HepG2 (cell line): ENCODE measurements around the gene MAML1. TPM values are rescaled to one million over a fixed set of nuclear protein-coding genes. Genes with fewer than 3 reads are reported as not detected.
A peak's percentile ranks its signal among the peaks of the same experiment; 100 is the strongest.

Experiments used
- ATAC-seq: fragments of 200-7000 bp; cut with Tn5 transposase; 3 replicates; pipeline ENCODE4 v1.9.1; 2020; ENCODE audit warnings: mild to moderate bottlenecking, moderate library complexity
- BruUV-seq: library from RNA; stranded (reverse); fragments of 400-500 nt; replicated peaks from 2 replicates; lab custom pipeline; 2021; lab: Mats Ljungman, UMichigan
- CTCF ChIA-PET: fragments of 300-600 bp; formaldehyde crosslinking; extraction: SDS; loops from one replicate; lab custom pipeline; 2021; ENCODE audit warnings: low total read pairs, inconsistent platforms, low intra/inter-chr PET ratio; lab: Yijun Ruan, JAX
- POLR2A ChIA-PET: fragments of 350-600 bp; sonication (Branson Sonifier 250); formaldehyde crosslinking; loops from one replicate; lab custom pipeline; 2020; ENCODE audit warnings: antibody characterized with exemption, inconsistent platforms; lab: Yijun Ruan, JAX
- DNase-seq: peaks from one replicate; pipeline ENCODE4 v3.0.0-alpha.2; 2015; ENCODE audit warnings: low spot score
- FAIRE-seq: peaks from 3 replicates; lab custom pipeline; 2011; peaks lifted over from hg19 to GRCh38; lab: Jason Lieb, UNC
- H2AFZ ChIP-seq: one replicate; pipeline ENCODE4 v1.6.1; 2011; ENCODE audit warnings: low read length, inconsistent platforms
- H3K27ac ChIP-seq: fragments of 300-600 bp; 3 replicates; pipeline ENCODE4 v1.8.0; 2011; ENCODE audit warnings: mixed run types, mild to moderate bottlenecking, mixed read lengths, low read length, inconsistent platforms; ENCODE audit not compliant: insufficient read depth; ENCODE audit errors: extremely low read length
- H3K27me3 ChIP-seq, 2 experiments: fragments of 200-600 bp in 1 of 2; 2 replicates in 1 of 2; 3 replicates in 1 of 2; pipeline versions ENCODE4 v1.6.0 to v1.8.0; 2011; ENCODE audit warnings: low read length in 2 of 2, mild to moderate bottlenecking in 2 of 2, moderate library complexity in 2 of 2, inconsistent platforms in 1 of 2; ENCODE audit not compliant: insufficient read depth in 2 of 2, control insufficient read depth in 1 of 2
- H3K36me3 ChIP-seq, 2 experiments: fragments of 200-600 bp in 1 of 2; replicated peaks in 1 of 2; 2 replicates in 1 of 2; 3 replicates in 1 of 2; pipeline versions ENCODE4 v1.5.1 to v1.8.0; 2011; ENCODE audit warnings: low read length in 2 of 2, inconsistent platforms in 1 of 2; ENCODE audit not compliant: insufficient read depth in 2 of 2, control insufficient read depth in 1 of 2
- H3K4me1 ChIP-seq: 2 replicates; pipeline ENCODE4 v1.5.1; 2012; ENCODE audit warnings: low read length, inconsistent platforms; ENCODE audit not compliant: insufficient read depth
- H3K4me2 ChIP-seq: 2 replicates; pipeline ENCODE4 v1.6.0; 2011; ENCODE audit warnings: low read depth, low read length, inconsistent platforms
- H3K4me3 ChIP-seq, 3 experiments: fragments of 200-600 bp in 1 of 3; sonication (generic), shearing (Covaris generic) in 1 of 3; replicated peaks in 1 of 3; 2 replicates each; pipeline ENCODE4 v1.5.1; 2011 to 2016; ENCODE audit warnings: low read length in 3 of 3, inconsistent platforms in 2 of 3, low read depth in 2 of 3, mild to moderate bottlenecking in 2 of 3, control low read depth in 1 of 3, mixed read lengths in 1 of 3; ENCODE audit not compliant: insufficient read depth in 1 of 3
- H3K79me2 ChIP-seq: one replicate; pipeline ENCODE4 v1.6.1; 2011; ENCODE audit warnings: low read length, inconsistent platforms; ENCODE audit not compliant: insufficient read depth
- H3K9ac ChIP-seq: 2 replicates; pipeline ENCODE4 v1.6.0; 2011; ENCODE audit warnings: mild to moderate bottlenecking, low read depth, low read length, inconsistent platforms; ENCODE audit not compliant: insufficient read depth
- H3K9me3 ChIP-seq: 2 replicates; pipeline ENCODE4 v1.5.1; 2012; ENCODE audit warnings: mild to moderate bottlenecking, low read length
- H4K20me1 ChIP-seq: 2 replicates; pipeline ENCODE4 v1.6.0; 2011; ENCODE audit warnings: inconsistent platforms, mild to moderate bottlenecking, low read length, moderate library complexity; ENCODE audit not compliant: insufficient read depth
- ATRX ChIP-seq: sonication (generic); formaldehyde crosslinking; IDR thresholded peaks from 2 replicates; pipeline ENCODE4 v1.4.0; 2020; ENCODE audit warnings: missing genetic modification reagents, borderline replicate concordance
- CHCHD3 ChIP-seq: sonication (generic); formaldehyde crosslinking; IDR thresholded peaks from 2 replicates; pipeline ENCODE4 v1.8.0; 2022; ENCODE audit warnings: mild to moderate bottlenecking, missing genetic modification reagents, moderate library complexity
- ERF ChIP-seq: IDR thresholded peaks from 2 replicates; pipeline ENCODE4 v1.6.1; 2018; ENCODE audit warnings: missing biosample characterization, missing genetic modification reagents
- PBX2 ChIP-seq: IDR thresholded peaks from 2 replicates; pipeline ENCODE4 v1.6.1; 2016; ENCODE audit warnings: control low read depth
- POLR2A ChIP-seq, 2 experiments: IDR thresholded peaks; 2 replicates each; pipeline ENCODE4 v1.6.1; 2011; ENCODE audit warnings: low read depth in 2 of 2, low read length in 2 of 2, mild to moderate bottlenecking in 1 of 2, moderate library complexity in 1 of 2; ENCODE audit not compliant: insufficient read depth in 1 of 2
- POLR2AphosphoS5 ChIP-seq: IDR thresholded peaks from 2 replicates; pipeline ENCODE4 v1.6.1; 2012; ENCODE audit warnings: low read depth, low read length
- POLR2G ChIP-seq: fragments of 200-400 bp; formaldehyde crosslinking; IDR thresholded peaks from 2 replicates; pipeline ENCODE4 v1.6.1; 2018; ENCODE audit warnings: mild to moderate bottlenecking, low read depth, low read length, moderate library complexity
- RBAK ChIP-seq: sonication (generic); formaldehyde crosslinking; IDR thresholded peaks from 2 replicates; pipeline ENCODE4 v1.5.1; 2020; ENCODE audit warnings: mild to moderate bottlenecking, missing genetic modification reagents
- SAFB2 ChIP-seq: sonication (generic); formaldehyde crosslinking; IDR thresholded peaks from 2 replicates; pipeline ENCODE4 v1.5.1; 2020; ENCODE audit warnings: missing genetic modification reagents, low read depth, mild to moderate bottlenecking, borderline replicate concordance
- U2AF2 ChIP-seq: fragments of 200-400 bp; formaldehyde crosslinking; IDR thresholded peaks from 2 replicates; pipeline ENCODE4 v1.6.1; 2017; ENCODE audit warnings: low read depth, mild to moderate bottlenecking, low read length
- ZBTB34 ChIP-seq: sonication (generic); formaldehyde crosslinking; IDR thresholded peaks from 2 replicates; pipeline ENCODE4 v1.8.0; 2022; ENCODE audit warnings: mild to moderate bottlenecking, missing genetic modification reagents
- ZNF572 ChIP-seq: sonication (generic); formaldehyde crosslinking; IDR thresholded peaks from 2 replicates; pipeline ENCODE4 v1.5.1; 2020; ENCODE audit warnings: mild to moderate bottlenecking, missing genetic modification reagents
- WGBS: methylation state at CpG from one replicate; pipeline ENCODE4 v1.1.6; 2017; ENCODE audit warnings: low lambda C conversion rate; 5-methylcytosine and 5-hydroxymethylcytosine counted together
- in situ Hi-C: cut with HindIII; loops from 2 replicates; pipeline ENCODE4 v1.10.0; 2017; ENCODE audit warnings: low pct_unique_long_range_greater_than_20kb; ENCODE audit not compliant: extremely low pct_ligation_motif_present
- intact Hi-C: fragments of 100-400 bp; cut with micrococcal nuclease; formaldehyde crosslinking; loops from one replicate; pipeline ENCODE4 v1.10.0; 2022; ENCODE audit not compliant: unreplicated experiment
- polyA plus RNA-seq, 8 experiments: library from polyadenylated mRNA; depleted of rRNA in 3 of 8; stranded (reverse) in 7 of 8; unstranded in 1 of 8; fragments of >200 nt; fragmentation: Illumina TruSeq in 4 of 8; extraction: Trizol in 4 of 8; gene quantifications; 2 replicates each; pipeline versions ENCODE4 v1.2.1 to v1.2.3, GENCODE V29; 2011 to 2016; ENCODE audit warnings: low read depth in 4 of 8, missing spikeins in 1 of 8, mixed read lengths in 1 of 8; ENCODE audit not compliant: insufficient read depth in 1 of 8
- total RNA-seq, 5 experiments: library from RNA; depleted of rRNA; stranded (reverse); fragments of >200 nt; fragmentation: Illumina TruSeq; extraction: Trizol; gene quantifications; 2 replicates each; pipeline ENCODE4 v1.2.3, GENCODE V29; 2016; ENCODE audit warnings: low read depth in 1 of 5

The MAML1 gene
- total and polyA plus RNA-seq, 2 of the 13 experiments (the other 11 are each of a cell fraction or from before 2014, with no cell fraction given), result 10.0 to 10.8 TPM

GRCh38 chr5:179794171-179794570, 61.5 kb downstream of the MAML1 start:
- H3K4me2 ChIP-seq, result peak overlapping the region; percentile 7; the same call in 1 of the 2 replicates
- peaks cover 39% of the 10 kb centered on the region for H3K4me1 ChIP-seq
- no TSS peak for BruUV-seq
- no peak for FAIRE-seq
- 60% methylated on average over 1 of the region's 3 CpGs for WGBS
- H3K27me3 ChIP-seq, result no peaks in the 10 kb centered on the region
- in situ Hi-C loops, result no loop called here
- H3K4me3 ChIP-seq, result no peak overlapping the region
- no peak overlapping the region for H3K9ac ChIP-seq
- TF ChIP-seq ATRX (no peak), POLR2A (IDR thresholded peaks at IDR 0.05; ENCODE audit: insufficient read depth in 1 of 2, low read depth in 2 of 2, low read length in 2 of 2) (0 out of 4 replicates have a peak, but pooled peaks of 1 of the 2 experiments have one; percentile 7), PBX2 (CRISPR knock-in tag) (no peak), ZNF572 (0 out of 2 replicates have a peak, but pooled peaks have one; percentile 36), CHCHD3 (CRISPR knock-in tag) (no peak), POLR2G (peak; percentile 18; the same call in 1 of the 2 replicates), SAFB2 (CRISPR knock-in tag) (0 out of 2 replicates have a peak, but pooled peaks have one; percentile 29), RBAK (no peak), ERF (CRISPR knock-in tag) (no peak), U2AF2 (no peak), ZBTB34 (CRISPR knock-in tag) (no peak), POLR2AphosphoS5 (no peak)
- intact Hi-C loops, result no loop called here
- POLR2A ChIA-PET, result interaction anchor here (1.5 to 2.3 kb wide), 3 partner anchors 31 to 170 kb away, joined by 3 to 11 read pairs (median 5); partner anchors contain the start of gene HNRNPH1
- H4K20me1 ChIP-seq, result no peaks in the 10 kb centered on the region
- H2AFZ ChIP-seq, result no peak overlapping the region
- H3K27ac ChIP-seq, result no peak overlapping the region
- no peaks in the 10 kb centered on the region for H3K79me2 ChIP-seq
- no peak for ATAC-seq
- CTCF ChIA-PET, result no interaction called here
- H3K36me3 ChIP-seq, result peaks cover 8 to 14% of the 10 kb centered on the region in 2 experiments; a peak in 4 of 5 replicates
- no peaks in the 10 kb centered on the region for H3K9me3 ChIP-seq
- no peak for DNase-seq
